SH-SY5Y (cell line): ENCODE data around the gene CHCHD5.

Experiments
- GATA2 ChIP-seq: IDR thresholded peaks from 2 replicates; pipeline ENCODE4 v1.6.1; 2011; ENCODE audit warnings: mild to moderate bottlenecking, low read depth, low read length
- GATA3 ChIP-seq: IDR thresholded peaks from 2 replicates; pipeline ENCODE4 v1.6.1; 2011; ENCODE audit warnings: low read depth, mild to moderate bottlenecking, low read length, moderate library complexity

DNA sequence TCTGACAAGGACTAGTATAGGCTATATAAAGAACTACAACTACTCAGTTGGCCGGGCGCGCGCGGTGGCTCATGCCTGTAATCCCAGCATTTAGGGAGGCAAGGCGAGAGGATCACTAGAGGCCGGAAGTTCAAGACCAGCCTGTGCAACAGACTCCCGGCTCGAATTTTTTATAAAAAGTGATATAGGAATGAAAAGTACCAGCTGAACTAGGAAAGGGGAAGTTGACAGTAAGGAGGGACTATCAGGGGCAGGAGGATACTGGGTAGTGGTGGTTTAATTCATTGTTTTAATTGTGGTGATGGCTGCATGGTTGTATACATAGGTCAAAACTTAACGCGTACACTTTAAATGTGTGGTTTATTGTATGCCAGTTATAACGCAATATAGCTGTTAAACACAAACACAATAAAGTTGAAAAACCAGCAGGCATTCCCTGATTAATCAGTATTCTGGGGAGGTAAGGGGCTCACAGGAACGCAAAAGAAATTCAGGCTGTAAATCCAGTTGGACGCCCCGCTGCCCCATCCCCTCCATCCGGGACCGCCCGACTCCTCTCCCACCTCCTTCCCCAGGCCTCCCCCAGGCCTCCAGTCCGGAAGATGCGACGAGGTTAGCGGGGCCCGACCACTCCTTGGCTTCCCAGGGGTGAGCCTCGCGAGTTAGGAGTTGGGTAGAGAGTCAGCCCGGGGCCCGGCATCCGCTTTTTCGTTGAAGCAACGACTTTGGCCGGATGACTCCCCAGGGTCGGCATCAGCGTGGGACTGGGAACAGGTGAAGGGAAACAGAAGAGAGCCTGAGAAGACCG is 42.9 kb upstream of the CHCHD5 start:
- no peak for TF ChIP-seq GATA3
- no peak for TF ChIP-seq GATA2
